ENCODE data around the gene TRAFD1. TPM values are rescaled to one million over a fixed set of nuclear protein-coding genes. Genes with fewer than 3 reads are reported as not detected.
A peak's percentile ranks its signal among the peaks of the same experiment; 100 is the strongest.

TRAFD1 gene
- total RNA-seq, 1 experiment from 2014 or later = 37.8 TPM

- Histone ChIP-seq H3K27ac (ENCODE audit: low read depth, low read length, poor library complexity, severe bottlenecking) (no peak overlapping the region), H3K36me3 (ENCODE audit: insufficient read depth, low read length, poor library complexity, severe bottlenecking) (no peaks in the 10 kb centered on the region), H3K4me3 (ENCODE audit: low read depth, low read length, poor library complexity, severe bottlenecking) (peak overlapping the region; percentile 84), H3K4me1 (ENCODE audit: insufficient read depth, low read length, poor library complexity, severe bottlenecking) (peaks cover 37% of the 10 kb centered on the region), H3K27me3 (replicated peaks; ENCODE audit: insufficient read depth, low read depth, low read length, poor library complexity) (no peaks in the 10 kb centered on the region), H3K9me3 (ENCODE audit: low read depth, low read length, poor library complexity, severe bottlenecking) (no peaks in the 10 kb centered on the region)
- intact Hi-C loops (cut with micrococcal nuclease; ENCODE audit: unreplicated experiment) = loop anchor here (1.0 kb wide), 1 partner anchor 17 kb away; the partner anchor contains the start of gene NAA25
- ChIA-PET POLR2A (ENCODE audit: low non-redundant PET) (interaction anchor here (0.6 kb wide), 1 partner anchor 180 kb away, joined by 13 read pairs; no protein-coding TSS in a partner anchor), CTCF (interaction anchor here (0.5 kb wide), 2 partner anchors 17 to 449 kb away, joined by 3 to 11 read pairs; no protein-coding TSS in a partner anchor)
- no peak for TF ChIP-seq CTCF (conservative IDR thresholded peaks at IDR 0.05; ENCODE audit: low read depth, low read length)
- TF ChIP-seq EZH2 (IDR thresholded peaks at IDR 0.05; ENCODE audit: borderline replicate concordance, low read depth, low read length, poor library complexity, severe bottlenecking) = no peak
- BruUV-seq (replicated peaks) = no TSS peak
- DNase-seq (ENCODE audit: low spot score) = no peak
Measured at GRCh38 chr12:112124918-112125249, 476 bp upstream of the TRAFD1 start.

- ChIA-PET CTCF (no interaction called here), POLR2A (ENCODE audit: low non-redundant PET) (no interaction called here)
- intact Hi-C loops (cut with micrococcal nuclease; ENCODE audit: unreplicated experiment) = loop anchor here (1.0 kb wide), 1 partner anchor 18 kb away; the partner anchor contains the start of gene NAA25
- no peak for DNase-seq (ENCODE audit: low spot score)
- TF ChIP-seq EZH2 (IDR thresholded peaks at IDR 0.05; ENCODE audit: borderline replicate concordance, low read depth, low read length, poor library complexity, severe bottlenecking) = no peak
- no peak for TF ChIP-seq CTCF (conservative IDR thresholded peaks at IDR 0.05; ENCODE audit: low read depth, low read length)
- H3K36me3 ChIP-seq (ENCODE audit: insufficient read depth, low read length, poor library complexity, severe bottlenecking) = no peaks in the 10 kb centered on the region
- peak overlapping the region; percentile 84 for H3K4me3 ChIP-seq (ENCODE audit: low read depth, low read length, poor library complexity, severe bottlenecking)
- H3K9me3 ChIP-seq (ENCODE audit: low read depth, low read length, poor library complexity, severe bottlenecking) = no peaks in the 10 kb centered on the region
- TSS peak; percentile 60 for BruUV-seq (replicated peaks)
- peaks cover 45% of the 10 kb centered on the region for H3K4me1 ChIP-seq (ENCODE audit: insufficient read depth, low read length, poor library complexity, severe bottlenecking)
- no peaks in the 10 kb centered on the region for H3K27me3 ChIP-seq (replicated peaks; ENCODE audit: insufficient read depth, low read depth, low read length, poor library complexity)
- H3K27ac ChIP-seq (ENCODE audit: low read depth, low read length, poor library complexity, severe bottlenecking) = peak overlapping the region; percentile 84
Measured at GRCh38 chr12:112126000-112126438, 659 bp downstream of the TRAFD1 start.

DNA sequence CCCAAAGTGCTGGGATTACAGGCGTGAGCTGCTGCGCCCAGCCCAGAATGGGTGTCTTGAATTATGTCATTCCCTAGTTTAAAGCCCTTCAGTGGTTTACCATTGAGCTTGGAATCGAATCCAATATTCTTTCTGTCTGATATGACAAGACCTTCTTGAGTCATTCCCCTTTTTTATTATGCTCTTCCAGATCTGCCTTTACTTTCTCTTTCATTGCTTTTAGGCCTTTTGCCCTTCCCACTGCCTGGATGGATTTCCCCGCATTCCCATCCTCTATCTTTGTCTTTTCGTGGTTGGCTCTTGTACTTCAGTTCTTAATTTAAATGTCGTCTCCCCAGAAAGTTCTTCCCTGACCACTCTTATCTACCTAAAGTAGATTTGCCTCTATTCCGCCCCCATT, 1.6 kb downstream of the TRAFD1 start:
- Histone ChIP-seq H3K27me3 (replicated peaks; ENCODE audit: insufficient read depth, low read depth, low read length, poor library complexity) (no peaks in the 10 kb centered on the region), H3K36me3 (ENCODE audit: insufficient read depth, low read length, poor library complexity, severe bottlenecking) (no peaks in the 10 kb centered on the region), H3K9me3 (ENCODE audit: low read depth, low read length, poor library complexity, severe bottlenecking) (no peaks in the 10 kb centered on the region), H3K4me1 (ENCODE audit: insufficient read depth, low read length, poor library complexity, severe bottlenecking) (peaks cover 51% of the 10 kb centered on the region), H3K4me3 (ENCODE audit: low read depth, low read length, poor library complexity, severe bottlenecking) (no peak overlapping the region), H3K27ac (ENCODE audit: low read depth, low read length, poor library complexity, severe bottlenecking) (no peak overlapping the region)
- ChIA-PET CTCF (no interaction called here), POLR2A (ENCODE audit: low non-redundant PET) (interaction anchor here (0.6 kb wide), 1 partner anchor 437 kb away, joined by 3 read pairs; no protein-coding TSS in a partner anchor)
- intact Hi-C loops (cut with micrococcal nuclease; ENCODE audit: unreplicated experiment) = no loop called here
- no peak for DNase-seq (ENCODE audit: low spot score)
- BruUV-seq (replicated peaks) = no TSS peak
- TF ChIP-seq CTCF (conservative IDR thresholded peaks at IDR 0.05; ENCODE audit: low read depth, low read length) (no peak), EZH2 (IDR thresholded peaks at IDR 0.05; ENCODE audit: borderline replicate concordance, low read depth, low read length, poor library complexity, severe bottlenecking) (no peak)

All from A673 (cell line).